ENCODE measurements around the gene LHFPL2. TPM values are rescaled to one million over a fixed set of nuclear protein-coding genes. Genes with fewer than 3 reads are reported as not detected.

Gene LHFPL2
- polyA plus RNA-seq, 4 donors = 48.4 to 62.2 (median 56.3) TPM

DNA sequence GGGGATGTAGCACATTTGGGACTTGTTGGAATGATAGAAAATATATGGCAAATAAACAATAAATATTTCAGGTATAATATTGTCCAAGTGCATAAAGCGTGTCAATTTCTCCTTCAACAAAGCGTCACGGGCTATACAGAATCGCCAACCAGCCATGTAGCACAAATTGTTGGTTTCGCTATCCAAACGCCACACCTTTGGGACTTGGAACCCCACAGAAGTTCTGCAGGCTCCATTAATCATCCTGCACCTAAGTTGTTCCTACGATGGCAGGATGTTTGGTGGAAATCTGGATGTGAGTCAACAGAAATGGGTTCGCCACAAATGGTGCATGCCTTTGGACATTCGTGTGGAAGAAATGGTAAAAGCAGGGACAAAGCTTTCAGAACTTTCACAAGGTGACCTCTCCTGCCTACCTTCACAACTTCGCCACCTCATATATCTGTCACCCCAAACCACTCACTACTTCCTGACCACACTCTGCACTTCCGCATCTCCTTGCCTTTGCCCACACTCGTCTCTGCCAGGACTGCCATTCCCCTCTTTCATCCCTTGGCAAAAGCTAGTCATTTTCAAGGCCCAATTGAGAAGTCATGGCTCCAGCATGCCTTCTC lies 95.7 kb downstream of the LHFPL2 start:
- no peak for DNase-seq (ENCODE audit: low read depth in 4 of 4, low spot score in 3 of 4)

- DNase-seq (ENCODE audit: low read depth in 4 of 4, low spot score in 3 of 4) = no peak
Measured at GRCh38 chr5:78550891-78551290, 97.7 kb downstream of the LHFPL2 start.

DNA sequence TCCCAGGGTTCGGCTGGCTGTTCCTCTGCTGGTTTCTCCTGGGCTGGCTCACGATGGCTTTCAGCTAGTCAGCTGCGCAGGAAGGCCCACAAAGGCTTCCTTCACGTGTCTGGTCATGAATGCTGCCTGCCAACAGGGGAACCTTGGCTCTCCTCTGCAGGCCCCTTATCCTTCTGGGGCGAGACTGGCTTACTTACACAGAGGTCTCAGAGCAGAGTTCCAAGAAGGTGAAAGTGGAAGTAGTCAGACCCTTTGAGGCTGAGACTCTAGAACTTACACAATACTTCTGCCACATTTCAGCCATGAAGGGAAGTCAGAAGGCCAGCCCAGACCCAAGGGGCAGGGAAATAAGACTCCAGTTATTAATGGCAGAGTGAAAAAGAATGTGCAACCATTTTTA lies 99.5 kb downstream of the LHFPL2 start:
- DNase-seq (ENCODE audit: low read depth in 4 of 4, low spot score in 3 of 4) = no peak

- DNase-seq (ENCODE audit: low read depth in 4 of 4, low spot score in 3 of 4) = peak in 1 of 4 donors; percentile 68
Measured at GRCh38 chr5:78547731-78548615, 100.6 kb downstream of the LHFPL2 start.

- DNase-seq (ENCODE audit: low read depth in 4 of 4, low spot score in 3 of 4) = no peak
Measured at GRCh38 chr5:78547183-78547582, 101.4 kb downstream of the LHFPL2 start.

DNA sequence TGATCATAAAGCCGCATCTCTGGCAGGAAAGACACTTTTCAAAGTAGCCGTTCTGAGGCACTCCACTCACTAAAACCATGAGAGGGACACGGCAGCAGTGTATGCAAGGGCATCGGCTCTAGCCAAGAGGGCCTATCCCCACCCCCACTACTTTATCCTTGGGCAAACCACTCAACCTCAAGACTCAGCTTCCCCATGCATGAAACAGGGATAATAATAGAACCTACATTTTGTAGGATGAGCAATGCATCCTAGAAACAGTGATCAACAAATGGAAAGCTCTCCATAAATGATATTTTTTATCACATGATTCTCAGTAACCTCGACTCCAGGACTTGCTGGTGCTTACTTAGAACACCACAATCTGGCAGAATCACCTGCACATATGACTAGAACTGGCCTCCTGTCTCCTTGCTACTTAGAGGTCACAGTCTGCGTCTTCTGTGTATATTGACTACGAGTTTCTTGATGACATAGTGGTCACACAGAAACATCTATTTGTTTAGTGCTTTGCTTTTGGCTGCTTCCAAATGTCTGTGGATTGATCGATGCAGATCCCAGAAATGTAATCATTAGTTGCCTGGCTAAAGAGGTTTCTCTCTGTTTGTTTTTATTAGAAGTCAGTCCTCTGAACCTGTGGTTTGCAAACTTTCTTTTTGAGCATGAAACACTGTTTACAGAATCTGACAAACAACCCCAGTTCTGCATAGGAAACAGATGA lies 102.1 kb downstream of the LHFPL2 start:
- no peak for DNase-seq (ENCODE audit: low read depth in 4 of 4, low spot score in 3 of 4)

- no peak for DNase-seq (ENCODE audit: low read depth in 4 of 4, low spot score in 3 of 4)
Measured at GRCh38 chr5:78545406-78545805, 103.2 kb downstream of the LHFPL2 start.

GRCh38 chr5:78544561-78545201 lies 103.9 kb downstream of the LHFPL2 start:
- DNase-seq (ENCODE audit: low read depth in 4 of 4, low spot score in 3 of 4) = no peak

DNA sequence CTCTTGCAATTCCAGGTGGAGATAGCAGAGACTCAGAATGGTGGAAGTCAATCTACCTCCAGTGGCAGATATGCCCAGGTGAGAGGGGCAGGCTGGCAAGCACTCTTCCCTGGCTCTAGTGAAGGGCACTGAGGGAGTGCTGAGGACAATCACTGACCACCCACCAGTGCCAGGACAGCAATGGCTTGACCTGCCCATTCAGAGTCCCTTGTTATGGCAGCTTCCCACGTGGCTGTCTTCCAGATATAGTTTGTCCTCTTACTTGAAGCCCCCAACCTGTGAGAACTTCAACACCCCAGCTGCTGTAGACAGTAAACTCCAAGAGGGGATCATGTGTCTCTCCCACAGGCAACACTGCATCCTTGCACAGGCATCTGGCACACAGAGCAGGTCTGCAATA lies 104.7 kb downstream of the LHFPL2 start:
- DNase-seq (ENCODE audit: low read depth in 4 of 4, low spot score in 3 of 4) = no peak

DNA sequence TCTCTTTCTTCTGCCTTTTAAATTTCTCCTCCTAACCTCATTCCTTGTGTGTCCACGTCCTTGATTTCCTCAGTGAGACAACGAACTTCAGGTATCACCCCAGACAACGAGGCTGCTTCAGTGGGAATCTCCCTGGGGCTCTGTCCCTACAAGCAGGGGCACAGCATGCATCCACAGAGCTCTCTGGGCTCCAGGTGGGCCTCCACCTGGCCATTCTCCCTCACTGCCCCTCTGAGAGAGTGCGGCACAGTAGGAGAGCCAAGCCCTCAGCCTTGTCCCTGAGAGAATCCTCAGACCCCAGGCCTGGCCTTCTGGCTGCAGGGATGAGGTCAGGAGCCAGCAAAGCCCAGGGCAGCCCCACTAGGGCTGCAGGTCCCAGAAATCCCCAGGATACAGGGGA lies 105.3 kb downstream of the LHFPL2 start:
- no peak for DNase-seq (ENCODE audit: low read depth in 4 of 4, low spot score in 3 of 4)

GRCh38 chr5:78542321-78542840 lies 106.2 kb downstream of the LHFPL2 start:
- no peak for DNase-seq (ENCODE audit: low read depth in 4 of 4, low spot score in 3 of 4)

GRCh38 chr5:78541086-78541654 lies 107.4 kb downstream of the LHFPL2 start:
- DNase-seq (ENCODE audit: low read depth in 4 of 4, low spot score in 3 of 4) = no peak

DNA sequence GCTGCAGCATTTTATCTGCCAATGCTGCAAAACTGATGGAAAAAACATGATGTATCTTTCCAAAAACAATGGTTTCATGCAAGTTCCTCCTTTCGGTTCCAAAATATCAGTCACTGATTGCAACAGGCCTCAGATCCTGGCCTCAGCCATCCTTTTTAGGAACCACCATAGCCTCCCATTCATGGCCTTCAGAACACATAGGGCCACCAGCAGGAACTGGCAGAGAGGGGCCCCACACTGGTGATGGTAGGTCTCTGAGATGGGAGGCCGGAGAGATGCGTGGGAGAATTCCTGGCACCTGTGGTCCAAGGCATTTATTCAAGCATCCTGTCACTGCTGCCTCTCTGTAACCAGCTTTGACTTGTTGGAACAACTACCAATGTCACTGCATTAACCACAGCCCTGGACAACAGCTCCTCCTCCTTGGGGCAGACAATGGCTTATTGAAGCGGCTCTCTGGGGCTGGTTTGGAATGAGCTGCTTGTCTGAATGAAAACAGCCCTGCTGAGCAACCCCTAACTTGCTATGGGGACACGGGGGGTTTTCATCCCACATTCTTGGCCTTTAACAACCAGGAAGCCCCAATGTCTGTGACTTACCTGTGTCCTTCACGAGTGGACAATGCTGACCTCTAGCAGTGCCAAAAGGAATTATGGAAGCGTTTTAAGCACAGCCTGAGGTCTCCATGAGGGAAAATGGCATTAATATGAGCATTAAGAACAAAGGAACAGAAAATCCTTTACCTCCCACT lies 108.1 kb downstream of the LHFPL2 start:
- no peak for DNase-seq (ENCODE audit: low read depth in 4 of 4, low spot score in 3 of 4)

- no peak for DNase-seq (ENCODE audit: low read depth in 4 of 4, low spot score in 3 of 4)
Measured at GRCh38 chr5:78538240-78538850, 110.2 kb downstream of the LHFPL2 start.

DNA sequence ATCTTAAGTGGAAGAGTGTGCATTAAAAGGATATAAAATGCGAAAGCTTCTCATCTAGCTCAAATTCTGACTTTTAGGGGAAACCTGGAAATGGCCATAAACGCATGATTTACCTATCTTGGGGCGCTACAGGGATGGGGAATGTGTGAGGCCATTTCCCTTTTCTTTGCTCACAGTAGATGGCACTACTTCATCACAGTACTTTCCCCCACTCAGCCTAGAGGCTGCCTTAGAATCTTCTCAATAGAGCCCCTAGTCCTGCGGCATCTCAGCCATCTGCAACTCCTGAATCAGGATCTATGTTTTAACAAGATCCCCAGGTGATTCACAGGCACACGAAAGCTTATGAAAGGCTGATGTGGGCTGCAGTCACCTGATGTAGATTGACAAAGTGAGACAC lies 110.8 kb downstream of the LHFPL2 start:
- no peak for DNase-seq (ENCODE audit: low read depth in 4 of 4, low spot score in 3 of 4)

DNA sequence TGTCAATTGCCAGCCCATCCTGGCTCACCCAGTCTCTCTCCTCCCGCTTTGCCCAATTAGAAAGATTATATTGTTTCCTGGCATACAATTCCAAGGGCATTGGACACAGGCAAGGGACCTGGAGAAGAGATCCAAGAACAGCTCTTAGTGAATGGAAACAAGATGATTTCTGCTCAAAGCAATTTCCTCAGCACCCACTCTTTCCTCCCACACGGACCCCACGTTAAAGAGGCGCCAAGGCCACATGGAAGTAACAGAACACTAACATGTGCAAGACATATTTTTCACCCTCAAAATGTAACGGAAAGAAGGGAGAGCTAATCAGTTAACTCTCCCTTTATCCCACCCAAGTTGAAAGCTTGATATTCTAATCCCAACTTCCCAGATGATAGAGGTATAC lies 111.2 kb downstream of the LHFPL2 start:
- no peak for DNase-seq (ENCODE audit: low read depth in 4 of 4, low spot score in 3 of 4)

GRCh38 chr5:78536661-78537196 lies 111.8 kb downstream of the LHFPL2 start:
- DNase-seq (ENCODE audit: low read depth in 4 of 4, low spot score in 3 of 4) = no peak

DNA sequence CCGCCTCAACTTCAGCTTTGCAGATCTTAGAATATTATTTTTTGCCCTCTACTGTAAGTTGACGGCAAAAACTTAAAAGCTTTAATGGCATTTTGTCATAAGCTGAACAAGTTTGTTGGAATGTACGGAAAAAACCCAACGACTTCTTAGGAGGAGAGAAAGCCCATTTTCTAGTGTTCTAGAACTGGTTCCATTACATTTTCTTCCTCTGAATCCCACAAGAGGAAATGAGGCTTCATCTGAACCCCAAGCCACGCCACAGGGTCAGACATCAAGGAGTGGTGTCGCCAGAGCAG lies 113.7 kb downstream of the LHFPL2 start:
- DNase-seq (ENCODE audit: low read depth in 4 of 4, low spot score in 3 of 4) = no peak

All from left renal pelvis (tissue), 4 donors.